D341Med (cell line): ENCODE results near the gene CENPO.

ENCODE experiments used
- DNase-seq: peaks from one replicate; pipeline ENCODE4 v3.0.0; 2012; ENCODE audit warnings: low spot score

The CENPO gene

GRCh38 chr2:24861500-24861899, 68.3 kb downstream of the CENPO start:
- no peak for DNase-seq

- DNase-seq = no peak
These were observed 70.4 kb downstream of the CENPO start for GRCh38 chr2:24863641-24864040.

GRCh38 chr2:24866946-24867345, 73.7 kb downstream of the CENPO start:
- DNase-seq = no peak

GRCh38 chr2:24870440-24870839, 77.2 kb downstream of the CENPO start:
- no peak for DNase-seq

GRCh38 chr2:24870891-24871705, 77.9 kb downstream of the CENPO start:
- DNase-seq = no peak

- no peak for DNase-seq
These were observed 78.7 kb downstream of the CENPO start for GRCh38 chr2:24871852-24872333.
